Fibroblast of mammary gland (primary cell): ENCODE measurements around the gene C14orf39.

Source experiments
- DNase-seq: peaks from one replicate; pipeline ENCODE4 v3.0.0-alpha.2; 2010; ENCODE audit warnings: low read depth
- H3K4me3 ChIP-seq: 2 replicates; pipeline ENCODE4 v1.5.1; 2011; ENCODE audit warnings: low read depth, mild to moderate bottlenecking, low read length, moderate library complexity; ENCODE audit not compliant: control insufficient read depth
- CTCF ChIP-seq: conservative IDR thresholded peaks from 2 replicates; pipeline ENCODE4 v1.5.1; 2011; ENCODE audit warnings: low read depth, low read length, inconsistent platforms; ENCODE audit not compliant: control insufficient read depth, insufficient read depth

Gene C14orf39, protein sequence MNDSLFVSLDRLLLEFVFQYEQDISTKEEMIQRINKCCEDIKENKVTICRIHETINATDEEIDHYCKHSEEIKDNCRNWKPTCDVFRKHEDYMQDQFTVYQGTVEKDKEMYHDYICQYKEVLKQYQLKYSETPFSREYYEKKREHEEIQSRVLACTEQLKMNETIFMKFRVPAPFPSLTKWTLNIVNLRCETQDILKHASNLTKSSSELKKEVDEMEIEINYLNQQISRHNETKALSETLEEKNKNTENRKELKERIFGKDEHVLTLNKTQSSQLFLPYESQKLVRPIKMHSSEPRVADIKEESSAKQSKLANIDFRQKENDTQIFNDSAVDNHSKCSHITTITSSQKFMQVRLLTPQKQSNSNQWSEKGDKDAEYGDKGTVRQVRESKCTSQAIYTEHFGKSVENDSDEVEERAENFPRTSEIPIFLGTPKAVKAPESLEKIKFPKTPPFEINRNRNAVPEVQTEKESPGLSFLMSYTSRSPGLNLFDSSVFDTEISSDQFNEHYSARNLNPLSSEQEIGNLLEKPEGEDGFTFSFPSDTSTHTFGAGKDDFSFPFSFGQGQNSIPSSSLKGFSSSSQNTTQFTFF

GRCh38 chr14:60485598-60486251 is at the start of gene C14orf39:
Gene C14orf39, minus strand, starts transcription at chr14:60486063. Its CDS starts 985 bp downstream, at chr14:60485078.
- no peak within 1 kb of the TSS for H3K4me3 ChIP-seq
- TF ChIP-seq CTCF, result no peak

GRCh38 chr14:60532442-60532841 is 46.6 kb upstream of the C14orf39 start:
- TF ChIP-seq CTCF, result no peak
- no peak for DNase-seq
- no peak overlapping the region for H3K4me3 ChIP-seq

More at GRCh38 chr14:60485598-60486251, at the start of gene C14orf39:
- DNase-seq, result no peak

DNA sequence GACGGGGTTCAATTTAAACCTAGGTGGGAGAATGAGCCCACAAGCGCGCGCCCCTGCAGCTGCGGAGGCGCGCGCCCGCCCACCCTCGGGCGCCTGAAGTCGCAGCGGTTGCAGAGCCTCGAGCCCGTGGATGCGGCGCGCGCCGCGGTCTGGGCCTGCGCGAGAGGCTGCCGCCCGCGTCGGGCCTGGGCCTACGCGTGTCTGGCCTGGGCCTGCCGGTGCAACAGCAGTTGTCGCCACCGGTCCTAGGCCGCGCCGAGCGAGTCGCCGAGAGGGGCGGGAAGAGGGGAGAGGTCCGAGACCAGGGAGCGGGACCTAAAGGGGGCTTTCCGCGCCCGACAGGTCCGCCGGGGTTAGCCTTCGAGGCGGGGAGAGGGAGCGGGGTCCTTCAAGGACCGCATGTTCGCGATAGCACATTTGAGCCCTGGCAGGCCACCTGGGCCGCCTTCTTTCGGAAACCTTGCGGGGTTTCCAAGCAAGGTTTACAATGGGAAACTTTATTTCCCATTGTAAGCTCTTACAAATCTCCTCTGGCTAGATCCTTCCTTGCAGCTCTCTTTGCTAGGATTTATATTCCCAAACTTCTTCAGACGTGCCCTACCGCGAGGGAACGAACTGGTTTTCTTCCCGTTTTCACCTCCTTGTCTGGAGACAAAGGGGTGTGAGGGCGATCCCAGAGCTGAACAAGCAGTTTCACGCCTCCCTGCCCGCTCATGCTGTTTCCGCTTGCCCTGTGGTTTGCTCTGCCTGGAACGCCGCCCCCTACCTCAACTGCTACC is 29.8 kb upstream of the C14orf39 start:
- no peak overlapping the region for H3K4me3 ChIP-seq
- DNase-seq, result no peak
- TF ChIP-seq CTCF, result no peak

DNA sequence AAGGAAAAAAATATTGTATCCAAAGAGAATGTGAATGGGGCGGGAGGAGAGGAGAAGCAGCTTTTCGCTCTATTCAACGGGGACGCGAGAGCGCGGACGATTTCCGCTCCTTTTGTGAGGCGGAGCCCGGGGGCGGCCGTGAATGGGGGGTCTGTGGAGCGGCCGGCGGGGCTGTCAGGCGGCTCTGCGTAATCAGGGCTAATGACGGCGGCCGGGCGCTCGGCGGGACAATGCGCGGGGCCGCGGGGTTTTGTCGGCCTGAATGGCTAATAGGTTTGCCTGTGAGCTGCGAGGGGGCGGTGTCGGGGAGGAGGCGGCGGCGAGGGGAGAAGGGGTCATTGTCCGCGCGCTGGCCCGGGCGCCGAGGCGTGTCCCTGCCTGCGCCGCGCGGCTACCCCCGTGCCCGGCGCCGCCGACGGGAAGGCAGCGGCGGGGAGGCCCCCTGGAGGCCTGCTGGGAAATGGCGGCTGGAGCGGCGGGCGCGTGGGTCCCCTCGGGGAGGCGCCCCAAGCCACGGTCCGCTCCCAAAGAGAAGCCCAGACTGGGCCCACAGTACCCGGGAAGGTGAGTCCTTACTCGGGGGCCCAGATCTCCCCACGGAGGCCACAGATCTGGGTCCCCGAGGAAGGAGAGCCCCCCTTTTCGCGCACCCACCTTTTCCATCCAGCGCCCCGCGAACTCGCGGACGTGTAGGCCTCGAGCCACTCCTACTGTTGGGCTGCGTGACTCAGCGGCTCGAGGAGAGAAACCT is 29.1 kb upstream of the C14orf39 start:
- TF ChIP-seq CTCF, result peak; percentile 2
- no peak for DNase-seq
- H3K4me3 ChIP-seq, result peak overlapping the region; percentile 24

DNA sequence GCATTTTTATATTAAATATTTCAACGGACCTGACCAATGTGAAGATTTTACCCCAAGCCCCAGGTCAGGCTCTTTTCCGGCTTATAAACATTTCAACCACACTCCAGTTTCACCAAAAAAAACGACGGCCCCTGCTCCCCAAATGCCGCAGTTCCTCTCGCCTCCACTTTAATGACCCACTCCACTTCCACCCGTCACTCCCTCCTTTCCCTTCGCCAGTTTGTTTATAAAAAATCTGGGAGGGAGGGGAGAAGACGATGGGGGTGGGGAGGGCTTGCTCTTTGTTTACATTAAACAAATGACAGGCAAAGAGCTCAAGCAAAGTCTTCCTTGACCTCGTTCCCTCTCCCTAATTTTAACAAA is 28.5 kb upstream of the C14orf39 start:
- TF ChIP-seq CTCF, result no peak
- DNase-seq, result no peak
- H3K4me3 ChIP-seq, result peak overlapping the region; percentile 24
